HepG2 (cell line): ENCODE data around the gene COX4I2. TPM values are rescaled to one million over a fixed set of nuclear protein-coding genes. Genes with fewer than 3 reads are reported as not detected.

Experiments used
- JUN ChIP-seq: sonication (generic); formaldehyde crosslinking; IDR thresholded peaks from 2 replicates; pipeline ENCODE4 v1.4.0; 2020; ENCODE audit warnings: mild to moderate bottlenecking, missing genetic modification reagents
- SIX1 ChIP-seq: sonication (generic); formaldehyde crosslinking; IDR thresholded peaks from 2 replicates; pipeline ENCODE4 v1.4.0; 2020; ENCODE audit warnings: missing genetic modification reagents, borderline replicate concordance
- SMC3 ChIP-seq: IDR thresholded peaks from 2 replicates; pipeline ENCODE4 v1.6.1; 2011; ENCODE audit warnings: low read length, improper control_type of control experiment
- THAP11 ChIP-seq: IDR thresholded peaks from 2 replicates; pipeline ENCODE4 v1.6.1; 2016; ENCODE audit warnings: missing biosample characterization, missing genetic modification reagents
- ZFP1 ChIP-seq: IDR thresholded peaks from 2 replicates; pipeline ENCODE4 v1.6.1; 2016
- ZSCAN22 ChIP-seq: sonication (generic); formaldehyde crosslinking; IDR thresholded peaks from 2 replicates; pipeline ENCODE4 v1.4.0; 2020; ENCODE audit warnings: mild to moderate bottlenecking, missing genetic modification reagents
- polyA plus RNA-seq, 8 experiments: library from polyadenylated mRNA; depleted of rRNA in 3 of 8; stranded (reverse) in 7 of 8; unstranded in 1 of 8; fragments of >200 nt; fragmentation: Illumina TruSeq in 4 of 8; extraction: Trizol in 4 of 8; gene quantifications; 2 replicates each; pipeline versions ENCODE4 v1.2.1 to v1.2.3, GENCODE V29; 2011 to 2016; ENCODE audit warnings: low read depth in 4 of 8, missing spikeins in 1 of 8, mixed read lengths in 1 of 8; ENCODE audit not compliant: insufficient read depth in 1 of 8
- total RNA-seq, 5 experiments: library from RNA; depleted of rRNA; stranded (reverse); fragments of >200 nt; fragmentation: Illumina TruSeq; extraction: Trizol; gene quantifications; 2 replicates each; pipeline ENCODE4 v1.2.3, GENCODE V29; 2016; ENCODE audit warnings: low read depth in 1 of 5
- TF ChIP-seq, protein P1 (sequence below): sonication (generic); formaldehyde crosslinking; IDR thresholded peaks from 2 replicates; pipeline ENCODE4 v1.4.0; 2020; ENCODE audit warnings: mild to moderate bottlenecking, missing genetic modification reagents
- TF ChIP-seq, protein P2 (sequence below): sonication (generic); formaldehyde crosslinking; IDR thresholded peaks from 2 replicates; pipeline ENCODE4 v1.4.0; 2020; ENCODE audit warnings: missing genetic modification reagents, low read depth, mild to moderate bottlenecking, borderline replicate concordance
- TF ChIP-seq, protein P3 (sequence below): sonication (generic); formaldehyde crosslinking; IDR thresholded peaks from 2 replicates; pipeline ENCODE4 v1.5.1; 2020; ENCODE audit warnings: mild to moderate bottlenecking, missing genetic modification reagents, borderline replicate concordance
- TF ChIP-seq, protein P4 (sequence below), 2 experiments: fragments of 450-650 bp in 1 of 2; sonication (generic) in 1 of 2; formaldehyde crosslinking; IDR thresholded peaks; 2 replicates each; pipeline versions ENCODE4 v1.5.0 to v1.8.0; 2020 to 2022; ENCODE audit warnings: mild to moderate bottlenecking in 1 of 2, missing genetic modification reagents in 1 of 2

Gene COX4I2
- total and polyA plus RNA-seq, 2 of the 13 experiments (the other 11 are each of a cell fraction or from before 2014, with no cell fraction given) = 1.1 TPM; not detected in 1

DNA sequence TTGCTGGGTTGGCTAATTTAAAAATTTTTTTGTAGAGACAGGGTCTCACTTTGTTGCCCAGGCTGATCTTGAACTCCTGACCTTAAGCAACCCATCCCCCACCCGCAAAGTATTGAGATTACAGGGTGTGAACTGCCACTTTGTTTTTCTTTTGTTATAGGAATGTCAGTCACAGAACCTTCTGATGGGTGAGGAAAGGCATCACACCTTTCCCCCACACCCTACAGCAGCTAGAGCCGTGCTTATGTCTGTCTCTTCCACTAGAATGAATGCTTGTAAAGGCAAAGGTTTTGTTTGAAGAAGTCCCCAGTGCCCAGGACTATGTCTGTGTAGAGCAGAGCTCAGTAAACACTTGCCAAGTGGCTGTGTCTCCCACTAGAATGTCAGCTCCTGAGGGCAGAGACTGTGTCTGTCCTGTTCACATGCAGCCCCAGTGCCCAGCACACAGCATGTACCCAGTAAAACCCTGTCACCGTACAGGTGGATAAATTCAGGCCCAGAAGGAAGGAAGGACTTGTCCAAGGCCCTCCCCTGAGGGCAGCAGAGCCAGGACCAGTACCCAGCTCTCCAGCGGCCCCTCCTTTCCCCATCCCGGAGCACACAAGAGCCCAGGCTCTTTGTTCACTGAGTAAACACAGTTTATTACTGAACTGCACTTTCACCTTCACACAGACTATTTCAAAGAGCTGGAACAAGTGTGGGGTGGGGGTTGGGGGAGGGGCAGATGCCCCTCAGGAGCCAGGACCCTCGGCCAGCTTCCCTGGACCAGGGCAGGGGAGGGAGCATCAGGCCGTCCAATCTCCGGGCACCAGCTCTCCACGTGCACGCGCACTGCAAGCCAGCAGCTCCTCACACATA lies 26.4 kb downstream of the COX4I2 start (continued):
- TF ChIP-seq, protein P1, sequence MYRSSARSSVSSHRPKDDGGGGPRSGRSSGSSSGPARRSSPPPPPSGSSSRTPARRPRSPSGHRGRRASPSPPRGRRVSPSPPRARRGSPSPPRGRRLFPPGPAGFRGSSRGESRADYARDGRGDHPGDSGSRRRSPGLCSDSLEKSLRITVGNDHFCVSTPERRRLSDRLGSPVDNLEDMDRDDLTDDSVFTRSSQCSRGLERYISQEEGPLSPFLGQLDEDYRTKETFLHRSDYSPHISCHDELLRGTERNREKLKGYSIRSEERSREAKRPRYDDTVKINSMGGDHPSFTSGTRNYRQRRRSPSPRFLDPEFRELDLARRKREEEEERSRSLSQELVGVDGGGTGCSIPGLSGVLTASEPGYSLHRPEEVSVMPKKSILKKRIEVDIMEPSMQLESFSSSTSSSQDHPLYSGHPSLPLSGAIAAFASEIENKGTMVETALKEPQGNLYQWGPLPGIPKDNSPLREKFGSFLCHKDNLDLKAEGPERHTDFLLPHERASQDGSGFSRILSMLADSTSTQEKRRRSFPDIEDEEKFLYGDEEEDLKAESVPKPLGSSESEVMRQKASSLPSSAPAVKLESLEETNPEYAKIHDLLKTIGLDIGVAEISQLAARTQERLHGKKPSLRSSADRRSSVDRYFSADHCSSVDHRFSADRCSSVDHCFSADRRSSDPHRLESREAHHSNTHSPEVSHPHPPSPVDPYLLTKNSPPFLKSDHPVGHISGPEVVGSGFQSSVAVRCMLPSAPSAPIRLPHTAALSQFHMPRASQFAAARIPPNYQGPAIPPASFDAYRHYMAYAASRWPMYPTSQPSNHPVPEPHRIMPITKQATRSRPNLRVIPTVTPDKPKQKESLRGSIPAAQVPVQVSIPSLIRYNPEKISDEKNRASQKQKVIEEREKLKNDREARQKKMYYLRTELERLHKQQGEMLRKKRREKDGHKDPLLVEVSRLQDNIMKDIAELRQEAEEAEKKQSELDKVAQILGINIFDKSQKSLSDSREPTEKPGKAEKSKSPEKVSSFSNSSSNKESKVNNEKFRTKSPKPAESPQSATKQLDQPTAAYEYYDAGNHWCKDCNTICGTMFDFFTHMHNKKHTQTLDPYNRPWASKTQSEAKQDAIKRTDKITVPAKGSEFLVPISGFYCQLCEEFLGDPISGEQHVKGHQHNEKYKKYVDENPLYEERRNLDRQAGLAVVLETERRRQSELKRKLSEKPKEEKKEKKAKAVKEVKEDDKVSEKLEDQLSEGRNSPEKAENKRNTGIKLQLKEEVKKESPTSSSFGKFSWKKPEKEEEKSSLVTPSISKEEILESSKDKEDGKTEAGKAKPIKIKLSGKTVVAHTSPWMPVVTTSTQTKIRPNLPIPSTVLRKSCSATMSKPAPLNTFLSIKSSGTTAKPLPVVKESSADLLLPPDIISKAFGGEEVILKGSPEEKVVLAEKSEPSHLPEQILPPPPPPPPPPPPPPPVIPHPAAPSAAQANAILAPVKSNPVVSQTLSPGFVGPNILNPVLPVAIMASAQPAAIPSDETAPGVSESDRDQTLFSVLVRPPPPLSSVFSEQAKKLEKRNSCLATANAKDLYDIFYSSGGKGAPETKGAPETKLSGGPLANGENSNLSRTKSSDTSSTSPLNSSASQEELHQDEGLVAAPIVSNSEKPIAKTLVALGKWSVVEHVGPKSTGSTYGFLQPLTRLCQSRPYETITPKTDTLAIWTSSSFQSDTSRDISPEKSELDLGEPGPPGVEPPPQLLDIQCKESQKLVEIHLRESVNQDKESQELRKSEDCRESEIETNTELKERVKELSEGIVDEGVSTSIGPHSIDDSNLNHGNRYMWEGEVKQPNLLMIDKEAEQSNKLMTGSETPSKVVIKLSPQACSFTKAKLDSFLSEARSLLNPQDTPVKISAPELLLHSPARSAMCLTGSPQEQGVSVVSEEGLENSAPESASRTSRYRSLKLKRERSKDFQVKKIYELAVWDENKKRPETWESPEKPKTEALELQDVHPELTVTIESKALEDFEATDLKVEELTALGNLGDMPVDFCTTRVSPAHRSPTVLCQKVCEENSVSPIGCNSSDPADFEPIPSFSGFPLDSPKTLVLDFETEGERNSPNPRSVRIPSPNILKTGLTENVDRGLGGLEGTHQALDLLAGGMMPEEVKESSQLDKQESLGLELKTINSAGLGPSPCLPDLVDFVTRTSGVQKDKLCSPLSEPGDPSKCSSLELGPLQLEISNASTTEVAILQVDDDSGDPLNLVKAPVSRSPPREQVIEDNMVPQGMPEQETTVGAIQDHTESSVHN (CRISPR knock-in tag) = peak; percentile 90; the same call in 1 of the 2 replicates
- TF ChIP-seq, protein P2, sequence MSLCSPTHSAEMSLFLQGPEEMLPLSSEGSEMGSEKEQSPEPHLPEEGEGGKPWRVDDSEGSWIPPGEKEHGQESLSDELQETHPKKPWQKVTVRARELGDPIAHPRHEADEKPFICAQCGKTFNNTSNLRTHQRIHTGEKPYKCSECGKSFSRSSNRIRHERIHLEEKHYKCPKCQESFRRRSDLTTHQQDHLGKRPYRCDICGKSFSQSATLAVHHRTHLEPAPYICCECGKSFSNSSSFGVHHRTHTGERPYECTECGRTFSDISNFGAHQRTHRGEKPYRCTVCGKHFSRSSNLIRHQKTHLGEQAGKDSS (CRISPR knock-in tag) = peak; percentile 98
- TF ChIP-seq THAP11 (peak; percentile 70), ZSCAN22 (CRISPR knock-in tag) (peak; percentile 57; the same call in 1 of the 2 replicates), SIX1 (peak; percentile 51; the same call in 1 of the 2 replicates), ZFP1 (CRISPR knock-in tag) (peak; percentile 72), JUN (CRISPR knock-in tag) (peak; percentile 87; the same call in 1 of the 2 replicates), SMC3 (peak; percentile 21; the same call in 1 of the 2 replicates)
- TF ChIP-seq, protein P3, sequence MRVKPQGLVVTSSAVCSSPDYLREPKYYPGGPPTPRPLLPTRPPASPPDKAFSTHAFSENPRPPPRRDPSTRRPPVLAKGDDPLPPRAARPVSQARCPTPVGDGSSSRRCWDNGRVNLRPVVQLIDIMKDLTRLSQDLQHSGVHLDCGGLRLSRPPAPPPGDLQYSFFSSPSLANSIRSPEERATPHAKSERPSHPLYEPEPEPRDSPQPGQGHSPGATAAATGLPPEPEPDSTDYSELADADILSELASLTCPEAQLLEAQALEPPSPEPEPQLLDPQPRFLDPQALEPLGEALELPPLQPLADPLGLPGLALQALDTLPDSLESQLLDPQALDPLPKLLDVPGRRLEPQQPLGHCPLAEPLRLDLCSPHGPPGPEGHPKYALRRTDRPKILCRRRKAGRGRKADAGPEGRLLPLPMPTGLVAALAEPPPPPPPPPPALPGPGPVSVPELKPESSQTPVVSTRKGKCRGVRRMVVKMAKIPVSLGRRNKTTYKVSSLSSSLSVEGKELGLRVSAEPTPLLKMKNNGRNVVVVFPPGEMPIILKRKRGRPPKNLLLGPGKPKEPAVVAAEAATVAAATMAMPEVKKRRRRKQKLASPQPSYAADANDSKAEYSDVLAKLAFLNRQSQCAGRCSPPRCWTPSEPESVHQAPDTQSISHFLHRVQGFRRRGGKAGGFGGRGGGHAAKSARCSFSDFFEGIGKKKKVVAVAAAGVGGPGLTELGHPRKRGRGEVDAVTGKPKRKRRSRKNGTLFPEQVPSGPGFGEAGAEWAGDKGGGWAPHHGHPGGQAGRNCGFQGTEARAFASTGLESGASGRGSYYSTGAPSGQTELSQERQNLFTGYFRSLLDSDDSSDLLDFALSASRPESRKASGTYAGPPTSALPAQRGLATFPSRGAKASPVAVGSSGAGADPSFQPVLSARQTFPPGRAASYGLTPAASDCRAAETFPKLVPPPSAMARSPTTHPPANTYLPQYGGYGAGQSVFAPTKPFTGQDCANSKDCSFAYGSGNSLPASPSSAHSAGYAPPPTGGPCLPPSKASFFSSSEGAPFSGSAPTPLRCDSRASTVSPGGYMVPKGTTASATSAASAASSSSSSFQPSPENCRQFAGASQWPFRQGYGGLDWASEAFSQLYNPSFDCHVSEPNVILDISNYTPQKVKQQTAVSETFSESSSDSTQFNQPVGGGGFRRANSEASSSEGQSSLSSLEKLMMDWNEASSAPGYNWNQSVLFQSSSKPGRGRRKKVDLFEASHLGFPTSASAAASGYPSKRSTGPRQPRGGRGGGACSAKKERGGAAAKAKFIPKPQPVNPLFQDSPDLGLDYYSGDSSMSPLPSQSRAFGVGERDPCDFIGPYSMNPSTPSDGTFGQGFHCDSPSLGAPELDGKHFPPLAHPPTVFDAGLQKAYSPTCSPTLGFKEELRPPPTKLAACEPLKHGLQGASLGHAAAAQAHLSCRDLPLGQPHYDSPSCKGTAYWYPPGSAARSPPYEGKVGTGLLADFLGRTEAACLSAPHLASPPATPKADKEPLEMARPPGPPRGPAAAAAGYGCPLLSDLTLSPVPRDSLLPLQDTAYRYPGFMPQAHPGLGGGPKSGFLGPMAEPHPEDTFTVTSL (CRISPR knock-in tag) = no peak; the same call in 1 of the 2 replicates
- TF ChIP-seq, protein P4, sequence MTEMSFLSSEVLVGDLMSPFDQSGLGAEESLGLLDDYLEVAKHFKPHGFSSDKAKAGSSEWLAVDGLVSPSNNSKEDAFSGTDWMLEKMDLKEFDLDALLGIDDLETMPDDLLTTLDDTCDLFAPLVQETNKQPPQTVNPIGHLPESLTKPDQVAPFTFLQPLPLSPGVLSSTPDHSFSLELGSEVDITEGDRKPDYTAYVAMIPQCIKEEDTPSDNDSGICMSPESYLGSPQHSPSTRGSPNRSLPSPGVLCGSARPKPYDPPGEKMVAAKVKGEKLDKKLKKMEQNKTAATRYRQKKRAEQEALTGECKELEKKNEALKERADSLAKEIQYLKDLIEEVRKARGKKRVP (CRISPR knock-in tag; IDR thresholded peaks at IDR 0.05) = peak in 1 of 2 experiments; percentile 64; a peak in 2 of 4 replicates
